NCI-H1436 (cell line): ENCODE data around the gene SCYGR8.

Experiments
- DNase-seq: peaks from one replicate; lab custom pipeline; 2025; lab: John Stamatoyannopoulos, UW

SCYGR8 gene

DNA sequence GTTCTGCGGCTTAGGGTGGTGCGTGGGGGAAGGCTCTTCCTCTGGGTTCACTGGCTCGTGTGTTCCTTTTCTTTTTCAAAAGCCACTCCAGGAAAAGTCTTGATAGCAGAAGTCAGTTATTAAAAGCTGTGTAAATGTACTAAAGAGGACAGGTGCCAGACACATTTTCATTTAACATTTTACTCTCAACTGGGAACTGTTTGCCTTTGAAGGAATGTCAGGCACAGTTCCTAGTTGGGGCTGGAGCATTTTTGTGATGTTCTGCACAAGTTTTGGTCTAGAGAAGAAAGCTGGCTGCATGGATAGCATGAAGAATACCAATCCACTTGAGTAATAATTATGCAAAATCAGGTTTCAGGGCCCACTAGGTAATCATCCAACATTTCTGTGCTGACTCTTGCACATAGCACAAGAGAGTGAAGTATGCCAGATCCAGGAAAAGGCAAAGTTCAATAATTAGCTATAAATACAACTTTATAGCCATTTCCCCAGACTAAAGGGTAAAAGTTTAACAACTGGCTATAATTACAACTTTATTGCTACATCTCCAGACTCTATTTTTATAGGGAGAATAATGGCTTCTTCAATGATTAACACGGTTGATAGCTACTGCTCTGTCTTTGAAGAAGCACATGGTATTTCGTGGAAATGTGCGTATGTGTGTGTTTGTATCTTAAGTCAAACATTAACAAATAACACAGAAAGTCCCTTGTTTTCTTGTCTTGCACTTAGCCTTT is 16.2 kb downstream of the SCYGR8 start:
- no peak for DNase-seq

DNA sequence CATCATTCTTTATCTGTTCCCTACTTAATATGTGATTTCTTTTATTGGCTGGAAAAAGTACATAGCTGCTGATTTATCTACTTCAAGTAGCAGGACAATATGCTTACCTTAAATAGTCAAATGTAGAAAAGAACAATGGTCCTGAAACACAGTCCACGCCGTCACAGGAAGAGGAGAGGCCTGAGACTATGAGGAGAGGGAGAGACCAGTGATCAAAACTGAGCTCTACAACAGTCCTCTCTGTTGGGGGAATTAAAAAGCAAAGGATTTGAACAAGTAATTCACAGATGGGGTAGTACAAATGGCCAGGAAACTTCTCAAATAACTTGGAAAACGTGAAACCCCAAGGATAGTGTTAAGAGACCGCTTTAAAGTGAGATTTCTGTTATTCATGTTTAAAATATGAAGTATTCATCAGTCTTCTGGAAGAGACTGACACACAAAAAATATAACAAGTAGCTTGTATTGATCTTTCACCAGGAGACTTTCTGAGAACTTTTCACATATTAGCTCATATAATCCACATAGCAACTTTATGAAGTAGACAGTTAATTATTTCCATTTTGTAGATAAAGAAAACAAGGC is 20.2 kb downstream of the SCYGR8 start:
- no peak for DNase-seq

DNA sequence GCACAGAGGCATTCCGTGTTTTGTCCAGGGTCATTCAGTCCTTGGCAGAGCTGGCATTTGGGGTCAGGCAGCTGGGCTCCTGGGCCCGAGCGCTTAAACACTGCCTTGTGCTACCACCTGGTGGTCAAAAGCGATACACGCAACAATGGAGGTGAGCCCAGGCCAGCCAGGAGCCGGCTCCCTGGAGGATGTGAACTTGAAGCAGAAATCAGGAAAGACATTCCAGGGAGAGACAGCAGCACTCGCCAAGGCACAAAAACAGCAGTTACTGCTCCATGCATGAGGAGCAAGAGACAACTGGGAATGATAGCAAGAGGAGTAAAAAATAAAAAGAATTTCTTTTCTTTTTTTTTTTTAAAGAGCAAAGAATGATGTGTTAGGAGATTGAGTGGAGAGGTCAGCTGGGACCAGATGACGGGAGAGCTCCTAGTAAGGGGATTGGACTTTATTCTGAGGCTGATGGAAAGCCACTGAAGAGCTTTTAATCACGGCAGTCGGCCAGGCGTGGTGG is 20.7 kb downstream of the SCYGR8 start:
- peak; percentile 27 for DNase-seq

DNA sequence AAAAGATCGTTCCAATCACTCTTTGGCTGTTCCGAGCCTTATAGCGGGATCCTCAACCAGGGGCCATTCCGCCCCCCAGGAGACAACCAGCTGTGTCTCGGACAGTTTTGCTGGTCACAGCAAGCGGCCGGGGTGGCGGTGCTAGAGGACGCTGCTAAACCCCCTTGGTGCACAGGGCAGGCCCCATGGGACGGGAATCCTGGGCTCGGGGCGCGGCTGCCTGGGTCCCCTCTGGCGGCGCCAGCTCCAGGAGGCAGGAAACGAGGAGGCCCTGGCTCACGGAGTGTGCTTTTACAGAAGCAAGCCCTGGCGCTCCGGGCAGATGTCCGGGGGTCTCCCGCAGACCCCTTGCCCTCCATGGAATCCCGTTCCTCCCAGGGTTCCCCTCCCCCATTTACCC is 22.1 kb downstream of the SCYGR8 start:
- DNase-seq, result no peak

DNA sequence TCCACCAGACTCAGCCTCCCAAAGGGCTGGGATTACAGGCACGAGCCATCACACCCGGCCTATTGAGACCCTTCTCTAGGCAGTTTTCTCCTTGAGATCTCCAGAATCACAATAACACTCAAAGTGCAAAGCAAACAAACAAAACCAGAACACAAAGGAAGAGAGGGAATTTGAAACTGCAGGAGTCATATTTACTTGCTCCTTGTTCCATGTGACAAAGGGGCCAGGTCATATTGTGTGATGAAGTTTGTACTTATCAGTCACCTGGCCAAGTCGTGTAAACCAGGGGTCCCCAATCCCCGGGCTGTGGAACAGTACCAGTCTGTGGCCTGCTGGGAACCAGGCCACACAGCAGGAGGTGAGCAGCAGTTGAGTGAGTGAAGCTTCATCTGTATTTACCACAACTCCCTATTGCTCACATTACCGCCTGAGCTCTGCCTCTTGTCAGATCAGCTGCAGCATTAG is 26.5 kb downstream of the SCYGR8 start:
- DNase-seq, result no peak

DNA sequence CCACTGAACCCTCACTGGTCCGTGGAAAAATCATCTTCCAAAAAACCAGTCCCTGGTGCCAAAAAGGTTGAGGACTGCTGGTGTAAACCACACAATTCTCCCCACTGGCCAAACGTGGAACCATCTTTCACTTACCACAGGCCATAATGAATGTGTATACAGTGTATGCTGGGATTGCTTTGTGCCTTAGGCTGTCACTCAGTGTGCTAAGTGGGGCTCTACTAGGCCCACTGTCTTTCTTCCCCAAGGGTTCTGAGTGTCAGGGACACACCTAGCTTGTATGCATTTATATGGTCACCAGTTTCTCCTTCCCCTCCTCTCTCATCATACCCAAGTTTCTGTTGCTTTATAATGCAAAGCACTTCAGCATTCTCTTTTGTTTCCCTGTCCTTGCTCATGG is 27.2 kb downstream of the SCYGR8 start:
- no peak for DNase-seq

DNA sequence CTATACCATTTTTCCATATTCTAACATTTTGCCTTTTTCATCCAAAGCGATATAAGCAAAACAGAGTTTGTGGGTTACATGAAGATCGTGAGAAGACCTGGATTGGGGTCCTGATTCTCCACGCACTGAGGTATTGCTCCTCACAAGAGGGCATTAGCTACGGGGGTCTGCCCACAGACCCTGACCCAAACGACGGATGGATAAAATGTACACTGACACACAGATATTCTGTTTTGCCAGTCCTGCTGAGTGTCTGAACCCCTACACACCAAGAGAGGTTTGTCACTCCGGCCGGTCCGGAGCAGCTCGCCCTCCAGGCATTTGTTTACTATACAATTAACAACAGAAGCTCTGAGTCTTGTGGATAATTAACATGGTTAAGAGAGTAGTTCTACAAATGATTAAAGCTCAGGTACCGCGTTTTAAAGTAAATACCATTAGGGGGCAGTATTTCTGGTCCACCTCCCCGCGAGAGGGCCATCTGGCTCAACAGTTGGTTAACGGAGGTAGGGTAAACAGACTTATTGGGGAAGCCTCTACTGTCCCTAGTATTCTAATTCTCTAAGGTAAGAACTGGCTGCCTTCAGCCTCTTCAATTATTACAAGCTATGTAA is 28.4 kb downstream of the SCYGR8 start:
- no peak for DNase-seq

- DNase-seq, result no peak
Measured at GRCh38 chr2:227774895-227775842, 29.5 kb downstream of the SCYGR8 start.

DNA sequence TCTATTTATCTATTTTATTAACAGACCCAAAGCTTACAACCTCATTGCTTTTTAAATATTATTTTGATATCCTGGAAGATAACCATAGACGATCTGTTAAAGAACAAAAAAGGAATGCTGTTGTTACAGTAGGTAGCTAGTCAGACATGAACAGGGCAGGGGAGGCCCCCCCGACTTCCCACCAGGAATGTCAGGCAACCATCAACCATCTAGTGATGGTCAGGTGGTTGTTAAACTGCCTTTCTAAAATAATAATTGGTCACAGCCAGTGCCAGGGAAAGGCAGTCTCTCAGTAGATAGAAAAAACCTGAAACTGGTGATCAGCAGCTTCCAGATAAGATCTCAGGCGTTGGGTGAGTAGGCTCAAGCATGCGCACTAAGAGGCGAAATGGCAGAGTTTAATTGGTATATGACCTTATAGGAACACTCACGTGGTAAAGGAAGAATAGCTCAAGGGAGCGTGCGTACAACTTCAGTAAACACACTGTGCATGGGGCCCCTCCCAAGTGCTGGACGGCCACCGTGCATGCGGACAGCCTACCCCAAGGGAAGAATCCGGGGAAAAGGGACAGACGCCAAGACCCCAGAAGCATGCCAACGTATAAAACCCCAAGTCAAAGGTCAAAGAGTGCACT is 35.4 kb downstream of the SCYGR8 start:
- DNase-seq, result no peak

- no peak for DNase-seq
Measured at GRCh38 chr2:227781841-227782240, 36.1 kb downstream of the SCYGR8 start.

- no peak for DNase-seq
Measured at GRCh38 chr2:227782804-227783203, 37.1 kb downstream of the SCYGR8 start.

- DNase-seq, result no peak
Measured at GRCh38 chr2:227783404-227784138, 37.9 kb downstream of the SCYGR8 start.

DNA sequence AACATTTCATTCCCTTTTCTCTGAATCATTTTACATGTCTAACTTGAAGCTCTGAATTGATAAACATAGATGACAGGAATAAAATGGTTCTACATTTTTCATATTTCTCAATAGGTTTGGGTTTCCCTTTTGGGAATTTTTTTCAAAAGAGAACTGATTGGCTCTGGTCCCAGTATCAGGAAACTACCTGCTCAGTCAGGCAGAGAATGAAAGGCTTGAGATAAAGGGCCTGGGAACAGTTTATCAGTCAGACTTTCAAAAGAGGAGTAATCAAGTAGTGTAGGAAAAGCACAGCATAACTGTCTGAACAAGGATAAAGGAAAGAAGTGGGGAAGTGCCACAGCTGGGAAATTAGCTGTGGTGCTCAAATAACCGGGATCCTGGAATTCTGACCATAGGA is 39.6 kb downstream of the SCYGR8 start:
- DNase-seq, result no peak

GRCh38 chr2:227788561-227789018 is 42.9 kb downstream of the SCYGR8 start:
- no peak for DNase-seq

GRCh38 chr2:227789803-227790202 is 44.1 kb downstream of the SCYGR8 start:
- DNase-seq, result no peak

DNA sequence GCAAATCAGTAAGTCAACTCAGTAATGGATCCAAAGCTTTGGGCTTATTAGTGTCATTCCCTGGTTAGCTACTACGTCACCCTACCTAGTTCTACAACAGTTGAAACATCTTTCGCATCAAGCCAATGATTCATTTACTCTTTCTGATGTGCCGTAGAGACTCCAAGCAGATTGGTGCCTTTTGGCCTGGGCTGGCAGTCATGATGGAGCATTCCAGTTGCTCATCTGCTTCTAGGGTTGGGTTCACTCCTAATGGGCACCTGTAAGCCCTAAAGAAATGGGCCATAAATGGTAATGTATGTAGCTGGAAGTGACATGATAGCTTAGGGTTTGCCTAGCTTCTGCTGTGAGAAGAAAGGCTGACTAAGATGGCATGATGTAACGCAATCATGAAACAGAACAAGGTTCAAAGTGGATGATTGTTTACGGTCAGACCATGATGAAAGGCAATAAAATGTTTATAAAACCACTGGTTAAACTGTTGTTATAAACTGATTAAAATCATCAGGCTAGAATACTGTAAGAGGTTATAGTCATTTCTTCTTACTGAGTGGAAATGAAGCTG is 47.5 kb downstream of the SCYGR8 start:
- no peak for DNase-seq
